GM19099 (cell line): ENCODE data around the gene DPEP2.

Experiments
- POLR2A ChIP-seq: IDR thresholded peaks from 3 replicates; pipeline ENCODE4 v1.6.1; 2011; ENCODE audit warnings: low read depth; ENCODE audit not compliant: insufficient read length; ENCODE audit errors: extremely low read depth

DPEP2 gene

DNA sequence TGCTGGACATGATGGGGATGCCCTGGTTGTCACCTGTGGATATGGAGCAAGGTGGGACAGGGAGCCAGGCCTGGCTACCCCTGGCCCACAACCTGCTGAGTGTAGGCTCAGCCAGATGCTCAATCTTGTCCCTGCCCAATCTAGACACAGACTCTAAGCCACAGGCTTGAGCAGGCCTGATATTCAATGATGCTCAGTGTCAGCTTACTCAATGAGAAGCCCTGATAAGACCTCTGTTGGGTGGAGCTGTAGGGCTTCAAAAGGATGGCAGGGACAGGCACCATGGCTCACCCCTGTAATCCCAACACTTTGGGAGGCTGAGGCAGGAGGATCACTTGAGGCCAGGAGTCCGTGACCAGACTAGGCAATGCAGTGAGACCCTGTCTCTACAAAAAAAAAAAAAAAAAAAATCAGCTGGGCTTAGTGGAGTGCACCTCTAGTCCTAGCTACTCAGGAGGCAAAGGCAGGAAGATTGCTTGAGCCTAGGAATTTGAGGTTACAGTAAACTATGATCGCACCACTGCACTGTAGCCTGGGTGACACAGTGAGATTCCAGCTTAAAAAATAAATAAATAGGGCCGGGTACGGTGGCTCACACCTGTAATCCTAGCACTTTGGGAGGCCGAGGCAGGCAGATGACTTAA is 58.7 kb downstream of the DPEP2 start:
- TF ChIP-seq POLR2A = no peak

GRCh38 chr16:67939507-67940445 is 59.5 kb downstream of the DPEP2 start:
- TF ChIP-seq POLR2A = no peak
